Amniotic stem cell (primary cell): ENCODE measurements around the gene FSTL3.
"Not testable (repeated sequence)": the region's sequence is repeated elsewhere in the genome, so short reads cannot be mapped to it uniquely, and the experiment has no call there.

Experiments
- DNase-seq: peaks from one replicate; lab custom pipeline; 2025; lab: John Stamatoyannopoulos, UW

Gene FSTL3

DNA sequence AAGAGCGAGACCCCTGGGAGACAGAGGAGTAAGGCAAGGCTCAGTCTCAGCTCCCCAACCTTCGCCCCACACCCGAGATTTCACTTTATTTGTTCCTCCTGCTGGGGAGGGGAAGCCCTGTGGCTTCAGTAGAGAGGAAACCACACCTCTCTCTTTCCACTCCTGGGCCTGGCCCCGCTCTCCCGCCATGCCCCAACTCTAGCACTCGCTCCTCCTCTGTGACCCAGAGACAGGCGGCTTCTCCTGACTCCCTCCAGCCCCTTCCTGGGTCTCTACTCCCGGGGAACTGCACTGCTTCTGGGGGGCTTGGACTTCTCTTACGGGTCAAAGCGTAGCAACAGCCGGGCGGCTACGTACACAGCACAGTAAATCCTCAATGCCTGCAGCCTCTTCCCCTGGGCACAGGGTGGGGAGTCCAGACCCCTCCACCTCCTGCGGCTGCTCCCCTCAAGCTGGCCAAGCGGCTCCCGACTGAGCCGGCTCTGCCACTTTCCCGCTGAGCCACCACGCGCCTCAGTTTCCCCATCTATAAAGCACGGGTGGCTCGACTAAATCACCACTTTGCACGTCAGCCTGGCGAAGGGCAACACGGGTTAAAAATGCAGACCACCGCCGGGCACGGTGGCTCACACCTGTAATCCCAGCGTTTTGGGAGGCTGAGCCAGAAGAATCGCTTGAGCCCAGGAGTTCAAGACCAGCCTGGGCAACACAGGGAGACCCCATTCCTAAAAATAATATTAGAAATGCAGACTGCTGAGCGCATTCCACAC is 14.6 kb upstream of the FSTL3 start:
- DNase-seq = no peak

GRCh38 chr19:662207-662961 is 13.8 kb upstream of the FSTL3 start:
- DNase-seq = no peak

DNA sequence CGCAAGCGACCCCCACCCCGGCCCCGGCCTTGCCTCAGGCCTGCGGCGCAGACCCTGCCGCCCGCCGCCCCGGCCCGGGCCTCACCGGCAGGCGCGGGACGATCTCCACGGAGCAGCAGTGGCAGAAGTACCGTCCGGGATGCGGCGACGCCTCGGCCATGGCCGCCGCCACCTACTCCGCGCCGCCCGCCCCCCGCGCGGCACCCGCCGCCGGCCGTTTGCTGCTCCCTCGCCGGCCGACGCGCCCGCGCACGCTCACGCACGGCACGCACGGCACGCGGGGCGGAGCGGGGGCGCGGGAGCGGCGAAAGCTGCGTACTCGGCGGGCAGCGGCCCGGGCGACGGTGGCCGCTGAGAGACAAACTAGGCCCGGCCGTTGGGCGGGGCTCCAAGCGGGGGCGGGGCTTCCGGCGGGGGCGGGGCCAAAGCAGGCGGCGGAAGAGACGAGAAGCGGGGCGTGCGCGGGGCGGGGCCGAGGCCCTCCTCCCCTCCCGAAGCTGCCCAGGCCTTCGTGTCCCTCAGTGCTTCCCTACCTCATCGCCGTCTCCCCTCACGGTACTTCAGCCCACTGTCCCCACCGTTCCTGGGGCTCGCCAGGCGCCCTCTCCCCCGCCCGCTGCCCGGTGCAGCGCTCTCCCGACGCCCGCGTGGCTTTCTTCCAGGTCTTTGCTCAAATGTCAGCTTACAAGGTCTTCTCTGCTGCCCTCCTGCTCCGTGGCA is 13.1 kb upstream of the FSTL3 start, which contains the start of gene RNF126:
RNF126 (minus strand) TSS at position 253 of the 720 bp plus-strand sequence; CDS start at position 160, 93 bp downstream.
- DNase-seq = peak; percentile 70

DNA sequence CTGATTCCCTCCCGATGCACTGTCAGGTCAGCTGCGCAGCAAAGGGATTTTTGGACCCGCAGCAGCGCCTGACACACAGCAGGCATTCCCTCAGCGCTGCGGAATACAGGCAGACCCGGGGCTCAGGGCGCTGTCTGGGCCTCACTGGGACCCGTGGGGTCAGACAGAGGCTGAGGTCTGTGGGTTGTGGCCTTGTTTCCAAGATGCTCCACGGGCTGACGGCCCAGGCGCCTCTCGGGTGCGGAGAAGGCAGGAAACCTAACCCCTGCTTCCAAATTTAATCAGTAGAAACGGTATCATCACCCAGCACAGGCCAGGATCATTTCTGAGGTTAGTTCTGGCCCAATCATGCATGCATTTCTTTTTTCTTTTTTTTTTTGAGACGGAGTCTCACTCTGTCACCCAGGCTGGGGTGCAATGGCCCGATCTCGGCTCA is 12.5 kb upstream of the FSTL3 start:
- DNase-seq = no peak

DNA sequence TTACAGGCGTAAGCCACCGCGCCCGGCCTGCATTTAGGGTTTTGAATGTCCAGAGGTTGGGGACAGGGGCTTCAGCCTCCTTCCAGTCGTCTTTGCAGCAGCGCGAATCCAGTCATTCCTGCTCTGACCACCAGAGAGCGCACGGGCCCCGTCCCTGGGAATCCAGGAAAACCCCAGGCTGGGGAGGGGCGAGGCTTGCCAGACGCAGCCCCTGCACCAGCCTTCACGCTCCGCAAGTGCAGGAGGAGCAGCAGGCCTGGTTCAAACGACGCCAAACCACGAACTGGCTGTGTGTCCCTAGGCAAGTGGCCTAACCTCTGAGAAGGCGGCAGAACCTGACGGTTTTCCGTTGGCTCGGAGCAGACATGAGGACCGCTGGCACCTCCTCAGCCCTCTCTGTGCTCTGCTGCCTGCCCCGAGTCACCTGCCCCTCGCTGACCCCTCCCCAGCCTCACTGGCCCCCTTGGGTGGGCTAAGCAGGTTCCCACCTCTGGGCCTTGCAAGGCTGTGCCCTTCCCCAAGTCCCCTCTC is 11.2 kb upstream of the FSTL3 start:
- peak; percentile 39 for DNase-seq

DNA sequence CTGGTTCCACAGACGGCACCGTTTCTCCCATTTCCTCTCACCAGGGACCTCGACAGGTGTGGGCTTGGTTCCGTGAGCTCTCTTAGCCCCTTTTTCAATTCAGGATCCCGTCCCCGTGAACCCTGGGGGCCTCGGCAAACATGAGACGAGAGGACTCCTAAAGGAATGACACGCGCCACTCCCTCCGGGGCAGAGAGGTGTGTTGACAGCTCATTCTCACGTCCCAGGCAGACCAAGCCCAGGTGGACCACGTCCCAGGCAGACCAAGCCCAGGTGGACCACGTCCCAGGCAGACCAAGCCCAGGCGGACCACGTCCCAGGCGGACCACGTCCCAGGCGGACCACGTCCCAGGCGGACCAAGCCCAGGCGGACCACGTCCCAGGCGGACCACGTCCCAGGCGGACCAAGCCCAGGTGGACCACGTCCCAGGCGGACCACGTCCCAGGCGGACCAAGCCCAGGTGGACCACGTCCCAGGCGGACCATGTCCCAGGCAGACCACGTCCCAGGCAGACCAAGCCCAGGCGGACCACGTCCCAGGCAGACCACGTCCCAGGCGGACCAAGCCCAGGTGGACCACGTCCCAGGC is 9.1 kb upstream of the FSTL3 start:
- DNase-seq = not testable (repeated sequence)

GRCh38 chr19:668675-669434 is 7.3 kb upstream of the FSTL3 start:
- not testable (repeated sequence) for DNase-seq

DNA sequence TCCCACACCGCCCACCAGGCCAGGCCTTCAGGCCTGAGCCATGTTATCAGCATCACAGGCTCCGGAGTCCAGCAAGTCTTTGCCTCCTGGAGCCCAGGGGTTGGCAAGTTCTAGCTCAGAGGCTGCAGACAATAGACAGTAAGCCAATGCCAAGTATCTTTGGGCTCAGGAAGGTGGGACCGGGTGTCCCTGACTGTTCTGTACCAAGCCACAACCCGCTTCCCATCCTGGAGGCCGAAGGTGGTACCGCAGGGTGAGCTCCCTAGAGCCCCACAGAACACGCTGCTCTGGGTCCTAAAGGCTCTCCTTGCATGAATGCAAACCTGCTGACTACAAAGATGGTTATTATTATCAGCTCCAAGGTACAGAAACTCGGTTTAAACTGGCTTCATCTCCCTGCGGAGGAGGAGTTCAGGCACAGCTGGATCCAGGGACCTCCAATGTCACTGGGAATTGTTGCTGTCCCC is 5.5 kb upstream of the FSTL3 start:
- DNase-seq = no peak

DNA sequence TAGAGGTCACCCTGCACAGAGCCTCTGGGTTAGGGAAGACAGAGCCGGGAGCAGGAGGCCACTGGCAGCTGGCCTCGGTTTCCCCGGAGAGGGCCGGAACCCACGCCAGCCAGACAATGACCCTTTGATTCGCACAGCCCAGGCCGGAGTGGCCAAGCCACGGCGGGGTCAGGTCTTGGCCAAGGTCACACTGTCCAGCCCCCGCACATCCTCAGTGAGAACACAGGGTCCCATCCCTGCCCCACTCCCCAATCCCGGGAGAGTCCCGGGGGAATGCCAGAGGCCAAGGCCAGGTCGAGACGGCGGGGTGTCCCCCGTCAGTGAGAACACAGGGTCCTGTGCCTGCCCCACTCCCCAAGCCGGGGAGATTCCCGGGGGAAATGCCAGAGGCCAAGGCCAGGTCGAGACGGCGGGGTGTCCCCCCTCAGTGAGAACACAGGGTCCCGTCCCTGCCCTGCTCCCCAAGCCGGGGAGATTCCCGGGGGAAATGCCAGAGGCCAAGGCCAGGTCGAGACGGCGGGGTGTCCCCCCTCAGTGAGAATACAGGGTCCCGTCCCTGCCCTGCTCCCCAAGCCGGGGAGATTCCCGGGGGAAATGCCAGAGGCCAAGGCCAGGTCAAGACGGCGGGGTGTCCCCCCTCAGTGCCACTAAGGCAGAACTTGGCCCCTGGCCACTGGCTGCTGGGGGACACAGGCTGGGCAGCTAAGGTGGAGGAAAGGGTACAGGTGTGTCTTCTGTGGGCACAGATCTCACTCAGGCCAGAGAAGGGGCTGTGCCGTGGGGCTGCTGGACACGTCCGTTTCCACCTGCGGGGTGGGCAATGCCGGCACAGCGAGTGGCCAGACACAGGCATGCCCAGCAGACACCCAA is 1.7 kb upstream of the FSTL3 start:
- no peak for DNase-seq

DNA sequence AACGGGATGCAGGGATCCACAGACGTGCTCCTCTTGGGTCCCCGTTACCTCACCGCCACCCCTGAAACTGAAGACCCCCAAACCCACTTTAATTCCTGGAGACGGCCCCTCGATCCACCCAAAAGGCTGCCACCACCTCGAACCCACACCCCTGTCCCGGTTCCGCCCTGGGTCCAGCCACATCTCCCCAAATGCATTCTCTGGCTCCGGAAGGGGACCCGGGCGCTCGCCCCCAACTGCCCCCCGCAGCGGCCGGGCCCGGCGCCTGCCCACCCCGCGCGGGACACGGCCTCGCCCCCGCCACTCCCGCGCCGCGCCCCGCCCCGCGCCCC is 219 bp upstream of the FSTL3 start:
- no peak for DNase-seq

DNA sequence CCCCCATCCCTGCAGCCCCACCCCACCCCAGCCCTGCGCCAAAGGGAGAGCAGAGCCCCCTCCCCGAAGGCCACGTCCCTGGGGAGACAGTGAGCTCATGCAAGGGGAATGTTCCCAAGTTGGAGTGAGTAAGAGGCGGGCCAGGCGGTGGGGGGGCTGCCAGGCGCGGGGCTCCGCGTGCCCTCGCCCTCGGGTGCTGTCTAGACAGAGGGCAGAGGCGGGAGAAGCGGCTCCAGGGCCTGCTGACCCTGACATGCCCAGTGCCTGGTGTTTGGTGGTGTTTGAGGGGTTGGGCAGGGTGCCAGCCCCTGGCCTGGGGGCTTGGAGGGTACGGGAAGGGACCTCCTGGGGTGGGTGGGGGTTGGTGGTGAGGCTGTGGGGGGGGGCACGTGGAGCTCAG is 1.0 kb downstream of the FSTL3 start:
- DNase-seq = peak; percentile 58

GRCh38 chr19:677601-678436 is 1.6 kb downstream of the FSTL3 start:
- DNase-seq = no peak

DNA sequence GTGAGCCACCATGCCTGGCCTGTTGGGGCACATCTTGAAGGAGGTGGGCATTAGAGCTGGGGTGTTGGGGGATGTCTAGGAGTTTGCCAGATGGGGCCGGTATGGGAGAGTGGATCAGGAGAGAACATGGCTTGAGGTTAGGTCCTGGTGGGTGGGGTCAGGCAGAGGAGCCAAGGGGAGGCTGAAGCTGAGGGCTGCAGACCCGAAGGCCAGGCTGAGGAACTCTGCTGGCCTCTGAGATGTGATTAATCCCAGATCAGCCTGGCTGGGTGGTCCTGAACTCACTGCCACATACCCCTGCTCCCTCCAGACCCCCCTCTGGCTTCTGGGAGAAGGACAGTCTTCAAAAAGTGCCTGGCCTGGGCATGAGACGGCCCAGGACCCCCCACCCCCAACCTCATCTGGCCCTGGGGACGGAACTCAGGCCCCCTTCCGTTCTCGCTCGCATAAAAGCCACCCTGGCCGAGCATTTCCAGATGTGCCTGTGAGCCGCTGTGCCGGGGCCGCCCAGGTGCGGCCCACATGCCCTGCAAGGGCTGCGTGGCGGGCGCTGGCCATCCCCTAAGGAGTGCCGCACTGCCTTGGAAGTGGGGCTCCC is 2.7 kb downstream of the FSTL3 start:
- DNase-seq = no peak

DNA sequence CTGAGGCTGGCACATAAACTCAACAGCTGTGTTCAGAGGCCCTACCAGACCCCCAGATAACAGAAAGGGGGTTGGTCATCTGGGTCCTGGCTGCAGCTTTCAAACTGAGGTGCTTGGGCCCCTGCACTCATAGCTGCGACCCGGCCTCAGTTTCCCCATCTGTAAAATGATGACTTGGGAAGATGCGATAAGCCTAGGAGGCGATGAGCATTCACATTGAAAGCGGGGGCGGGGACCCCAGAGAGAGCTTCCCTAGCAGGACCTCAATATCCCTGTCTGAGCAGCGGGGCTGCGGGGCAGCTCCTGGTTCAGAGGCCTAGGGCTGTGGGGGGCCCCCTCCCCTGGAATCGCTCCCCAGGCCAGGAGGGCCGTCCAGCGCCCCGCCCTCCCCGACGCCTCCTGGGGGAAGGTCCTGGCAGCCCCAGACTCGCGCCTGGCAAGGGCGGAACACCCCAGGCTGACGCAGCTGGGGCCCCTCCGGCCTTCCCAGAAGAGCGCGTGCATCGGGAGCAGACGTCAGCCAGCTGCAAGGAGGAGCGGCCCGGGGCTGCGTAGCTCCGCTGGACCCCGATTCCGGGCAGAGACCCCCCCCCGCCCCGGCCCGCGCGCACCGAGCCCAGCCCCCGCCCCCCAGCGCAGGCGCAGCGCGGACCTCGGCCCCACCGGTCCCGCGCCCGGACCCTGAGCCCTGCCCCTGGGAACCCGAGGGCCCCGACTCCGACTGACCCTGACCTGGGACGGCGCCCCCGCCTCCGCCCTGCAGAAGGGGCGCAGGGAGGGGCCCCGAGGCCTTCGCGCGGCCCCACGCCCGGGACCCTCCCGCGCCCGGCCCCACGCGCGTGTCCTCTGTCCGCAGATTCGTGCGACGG is 3.5 kb downstream of the FSTL3 start:
- peak; percentile 30 for DNase-seq

DNA sequence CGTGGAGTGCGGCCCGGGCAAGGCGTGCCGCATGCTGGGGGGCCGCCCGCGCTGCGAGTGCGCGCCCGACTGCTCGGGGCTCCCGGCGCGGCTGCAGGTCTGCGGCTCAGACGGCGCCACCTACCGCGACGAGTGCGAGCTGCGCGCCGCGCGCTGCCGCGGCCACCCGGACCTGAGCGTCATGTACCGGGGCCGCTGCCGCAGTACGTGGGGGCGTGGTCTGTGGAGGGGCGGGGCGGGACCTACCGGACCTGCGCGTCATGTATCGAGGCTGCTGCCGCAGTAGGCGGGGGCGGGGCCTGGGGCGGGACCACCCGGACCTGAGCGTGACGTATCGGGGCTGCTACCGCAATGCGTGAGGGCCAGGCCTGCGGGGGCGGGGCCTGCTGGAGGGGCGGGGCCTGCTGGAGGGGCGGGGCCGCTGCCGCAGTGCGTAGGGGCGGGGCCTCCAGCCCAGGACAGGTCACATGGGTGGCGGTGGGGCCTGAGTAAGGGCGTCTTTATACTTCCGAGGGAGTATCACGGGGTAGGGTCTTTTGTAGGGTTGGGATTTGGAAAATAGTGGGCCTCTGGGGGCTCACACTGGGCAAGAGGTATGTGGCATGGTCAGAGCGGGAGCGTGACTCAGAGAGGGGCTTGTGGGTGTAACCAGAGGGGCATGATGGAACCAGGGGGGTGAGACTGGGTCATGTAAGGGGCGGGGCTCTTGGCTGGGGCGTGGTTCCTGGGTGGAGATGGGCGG is 4.3 kb downstream of the FSTL3 start:
- peak; percentile 91 for DNase-seq

GRCh38 chr19:681029-682019 is 5.1 kb downstream of the FSTL3 start:
- DNase-seq = no peak
